GM20000 (cell line): ENCODE results near the gene PRR7.
A peak's percentile ranks its signal among the peaks of the same experiment; 100 is the strongest.

Experiments used
- DNase-seq: peaks from one replicate; pipeline ENCODE4 v3.0.0; 2012; ENCODE audit warnings: low spot score
- TF ChIP-seq, protein P1 (sequence below): IDR thresholded peaks from 2 replicates; pipeline ENCODE4 v1.5.1; 2012; ENCODE audit warnings: mild to moderate bottlenecking, control low read depth; ENCODE audit errors: extremely low read depth, missing control alignments

The PRR7 gene

GRCh38 chr5:177445052-177445916 is 1.3 kb upstream of the PRR7 start:
- TF ChIP-seq, protein P1, sequence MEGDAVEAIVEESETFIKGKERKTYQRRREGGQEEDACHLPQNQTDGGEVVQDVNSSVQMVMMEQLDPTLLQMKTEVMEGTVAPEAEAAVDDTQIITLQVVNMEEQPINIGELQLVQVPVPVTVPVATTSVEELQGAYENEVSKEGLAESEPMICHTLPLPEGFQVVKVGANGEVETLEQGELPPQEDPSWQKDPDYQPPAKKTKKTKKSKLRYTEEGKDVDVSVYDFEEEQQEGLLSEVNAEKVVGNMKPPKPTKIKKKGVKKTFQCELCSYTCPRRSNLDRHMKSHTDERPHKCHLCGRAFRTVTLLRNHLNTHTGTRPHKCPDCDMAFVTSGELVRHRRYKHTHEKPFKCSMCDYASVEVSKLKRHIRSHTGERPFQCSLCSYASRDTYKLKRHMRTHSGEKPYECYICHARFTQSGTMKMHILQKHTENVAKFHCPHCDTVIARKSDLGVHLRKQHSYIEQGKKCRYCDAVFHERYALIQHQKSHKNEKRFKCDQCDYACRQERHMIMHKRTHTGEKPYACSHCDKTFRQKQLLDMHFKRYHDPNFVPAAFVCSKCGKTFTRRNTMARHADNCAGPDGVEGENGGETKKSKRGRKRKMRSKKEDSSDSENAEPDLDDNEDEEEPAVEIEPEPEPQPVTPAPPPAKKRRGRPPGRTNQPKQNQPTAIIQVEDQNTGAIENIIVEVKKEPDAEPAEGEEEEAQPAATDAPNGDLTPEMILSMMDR, result no peak
- peak; percentile 61 for DNase-seq

DNA sequence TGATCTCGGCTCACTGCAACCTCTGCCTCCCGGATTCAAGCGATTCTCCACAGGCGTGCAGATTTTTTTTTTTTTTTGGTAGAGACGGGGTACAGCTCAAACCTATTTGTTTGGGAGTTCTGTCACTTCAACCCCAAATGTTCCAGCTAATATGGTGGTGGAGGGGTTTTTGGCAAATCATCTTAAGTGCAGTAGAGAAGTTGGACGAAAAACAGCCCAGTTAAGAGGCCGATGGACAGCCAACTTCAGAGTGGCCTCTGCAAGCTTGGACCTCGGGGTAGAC is 756 bp upstream of the PRR7 start:
- TF ChIP-seq, protein P1, result no peak
- no peak for DNase-seq

DNA sequence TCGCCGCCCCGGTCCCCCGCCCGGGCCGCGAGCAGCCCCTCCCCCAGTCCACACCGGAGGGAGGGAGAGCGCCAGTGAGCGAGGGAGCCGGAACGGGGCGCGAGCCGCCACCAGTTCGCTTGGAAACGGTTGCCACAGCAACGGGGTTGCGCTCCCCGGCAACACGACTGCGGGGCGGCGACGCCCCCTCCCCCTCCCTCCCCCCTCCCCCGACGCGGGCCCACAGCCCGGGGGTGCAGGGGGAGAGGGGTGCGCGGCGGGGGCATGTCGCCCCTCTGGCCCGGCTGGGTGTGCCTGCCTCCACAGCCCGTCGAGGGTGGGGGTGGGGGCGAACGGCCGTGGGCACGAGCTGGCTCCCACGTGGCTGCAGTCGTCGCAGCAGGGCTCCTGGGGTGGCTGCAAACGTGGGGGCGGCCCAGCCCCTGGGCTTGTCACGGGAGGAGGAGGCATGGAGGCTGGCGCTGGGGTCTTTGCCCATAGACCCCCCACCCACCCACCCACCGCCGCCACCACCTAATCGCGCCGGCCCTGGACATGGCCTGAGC is 524 bp downstream of the PRR7 start:
- TF ChIP-seq, protein P1, result no peak
- DNase-seq, result peak; percentile 89

DNA sequence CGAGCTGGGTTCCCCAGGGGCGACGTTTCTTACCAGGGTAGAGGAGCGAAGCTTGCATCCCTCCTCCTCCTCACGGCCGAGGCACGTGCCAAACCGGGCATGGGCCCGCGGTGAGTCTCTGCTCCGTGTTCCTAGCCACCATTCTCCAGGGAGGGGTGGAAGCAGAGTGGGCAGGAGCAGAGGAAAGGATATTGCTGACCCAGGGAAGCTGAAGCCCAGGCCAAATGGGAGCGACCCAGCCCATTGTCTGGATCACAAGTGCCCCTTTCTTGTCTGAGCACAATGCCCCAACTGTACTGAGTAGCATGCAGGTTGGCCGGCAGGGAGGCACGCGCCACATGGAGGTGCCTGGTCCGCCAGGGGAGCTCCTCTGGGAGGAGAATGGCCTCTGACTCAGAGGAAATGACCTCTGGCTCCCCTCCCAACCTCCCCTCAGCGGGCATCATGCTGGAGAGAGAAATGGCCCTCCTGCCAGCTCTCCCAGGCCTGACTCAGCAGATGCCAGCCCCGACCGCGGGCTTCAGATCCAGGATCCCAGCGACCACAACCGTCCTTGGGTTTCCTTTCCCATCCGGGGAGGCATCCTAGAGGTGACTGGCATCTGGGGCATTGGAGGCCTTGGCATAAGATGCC is 1.1 kb downstream of the PRR7 start:
- DNase-seq, result no peak
- TF ChIP-seq, protein P1, result no peak

DNA sequence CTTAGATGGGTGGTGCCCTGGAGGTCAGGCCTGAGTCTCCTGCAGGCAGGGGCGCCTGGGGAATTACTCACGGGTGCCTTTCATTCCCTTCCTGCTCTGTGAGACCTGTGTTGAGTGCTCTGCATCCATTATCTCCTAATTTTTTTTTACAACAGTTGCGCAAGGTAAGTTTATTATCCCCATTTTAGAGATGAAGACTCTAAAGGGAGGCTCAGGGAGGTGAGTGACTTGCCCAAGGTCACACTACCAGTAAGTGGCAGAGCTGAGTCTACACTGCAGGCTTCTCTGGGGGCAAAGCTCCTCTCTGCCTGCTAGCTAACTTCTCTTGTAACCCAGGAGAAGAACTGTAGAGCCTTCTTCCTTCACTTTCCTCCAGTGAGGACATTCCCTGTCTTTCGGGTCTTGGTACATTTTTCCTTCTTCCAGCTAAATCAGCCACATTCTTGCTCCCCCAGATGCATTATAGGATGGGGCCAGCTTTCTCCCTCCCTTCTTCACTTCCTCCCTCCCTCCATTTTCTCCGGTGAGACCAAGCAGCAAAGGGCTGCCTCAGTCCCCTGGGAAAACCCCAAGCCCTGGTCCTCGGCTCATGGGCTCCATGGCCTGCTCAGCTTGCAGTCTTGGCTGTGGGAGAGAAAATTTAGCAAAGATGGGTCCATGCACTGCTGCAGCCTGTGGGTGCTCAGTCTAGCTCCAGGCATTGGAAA is 1.8 kb downstream of the PRR7 start:
- TF ChIP-seq, protein P1, result no peak

DNA sequence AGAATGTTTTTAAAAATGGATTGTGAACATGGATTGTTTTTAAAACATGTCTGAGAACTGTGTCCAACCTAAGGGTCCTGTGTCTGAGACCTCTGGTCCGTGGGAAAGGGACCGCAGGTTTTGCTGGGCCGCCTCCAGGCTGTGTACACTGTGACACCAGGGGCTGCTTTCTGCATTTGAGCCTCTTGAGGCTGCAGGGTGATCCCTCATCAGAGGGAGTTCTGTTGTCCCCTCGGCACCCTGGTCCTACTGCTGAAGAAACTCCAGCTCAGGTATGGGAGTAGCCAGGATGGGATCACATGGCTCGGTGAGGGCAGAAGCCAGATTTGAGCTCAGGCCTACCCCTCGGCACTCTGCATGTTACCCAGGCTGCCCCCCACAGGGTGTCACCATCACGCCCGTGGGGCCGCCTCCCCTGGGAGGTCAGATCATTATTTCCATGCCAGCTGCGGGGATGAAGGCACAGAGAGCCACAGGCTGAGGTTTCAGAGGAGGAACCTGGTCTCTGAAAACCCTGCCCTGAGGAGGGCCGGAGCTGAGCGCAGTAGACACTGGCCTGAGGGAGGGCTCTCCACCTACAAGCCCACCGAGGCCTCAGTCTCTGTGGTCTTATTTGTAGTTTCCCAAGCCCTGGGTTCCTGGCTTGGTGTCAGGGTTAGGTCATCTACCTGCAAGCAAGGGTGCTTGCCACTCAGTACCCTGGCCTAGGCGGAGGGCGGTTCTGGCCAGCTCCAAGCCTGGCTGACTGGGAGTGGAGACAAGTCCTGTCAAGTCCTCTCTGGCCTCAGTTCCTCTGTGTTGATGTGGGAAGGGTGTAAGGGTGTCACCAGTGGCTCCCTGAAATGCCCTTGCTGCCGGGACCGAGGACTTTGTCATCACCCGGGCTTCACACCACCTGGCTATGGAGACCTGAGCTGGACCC is 2.8 kb downstream of the PRR7 start:
- TF ChIP-seq, protein P1, result no peak
- DNase-seq, result no peak

More for the DNA sequence above, 1.8 kb downstream of the PRR7 start:
- no peak for DNase-seq
